HG02943 (cell line): ENCODE results near the gene TNFRSF19.
"Not testable (repeated sequence)": the region's sequence is repeated elsewhere in the genome, so short reads cannot be mapped to it uniquely, and the experiment has no call there.

Experiments
- ATAC-seq: cut with Tn5 transposase; IDR thresholded peaks from one replicate; pipeline ENCODE4 v1.9.1; 2021; ENCODE audit warnings: mild to moderate bottlenecking, low read depth, moderate library complexity; ENCODE audit not compliant: unreplicated experiment

The TNFRSF19 gene

GRCh38 chr13:23570099-23570920 lies at the start of gene TNFRSF19:
Gene TNFRSF19, plus strand, starts transcription at chr13:23570412. Its CDS starts 19,772 bp downstream, at chr13:23590184.
- no peak for ATAC-seq

- ATAC-seq = not testable (repeated sequence)
Measured at GRCh38 chr13:23529926-23530325, 40.3 kb upstream of the TNFRSF19 start.

GRCh38 chr13:23531446-23531845 lies 38.8 kb upstream of the TNFRSF19 start:
- no peak for ATAC-seq

GRCh38 chr13:23534090-23534489 lies 36.1 kb upstream of the TNFRSF19 start:
- no peak for ATAC-seq

GRCh38 chr13:23541221-23541824 lies 28.9 kb upstream of the TNFRSF19 start:
- ATAC-seq = no peak

- ATAC-seq = no peak
Measured at GRCh38 chr13:23544668-23545067, 25.5 kb upstream of the TNFRSF19 start.

GRCh38 chr13:23547000-23547590 lies 23.1 kb upstream of the TNFRSF19 start:
- no peak for ATAC-seq

GRCh38 chr13:23549724-23550123 lies 20.5 kb upstream of the TNFRSF19 start:
- ATAC-seq = no peak

GRCh38 chr13:23550163-23550562 lies 20.0 kb upstream of the TNFRSF19 start:
- no peak for ATAC-seq

GRCh38 chr13:23551213-23552008 lies 18.8 kb upstream of the TNFRSF19 start:
- ATAC-seq = no peak

- no peak for ATAC-seq
Measured at GRCh38 chr13:23552171-23552570, 18.0 kb upstream of the TNFRSF19 start.

GRCh38 chr13:23552661-23553060 lies 17.6 kb upstream of the TNFRSF19 start:
- ATAC-seq = no peak

GRCh38 chr13:23554000-23554399 lies 16.2 kb upstream of the TNFRSF19 start:
- no peak for ATAC-seq

GRCh38 chr13:23557043-23557442 lies 13.2 kb upstream of the TNFRSF19 start:
- no peak for ATAC-seq

GRCh38 chr13:23557733-23558132 lies 12.5 kb upstream of the TNFRSF19 start:
- ATAC-seq = no peak

GRCh38 chr13:23558675-23559536 lies 11.3 kb upstream of the TNFRSF19 start:
- ATAC-seq = no peak

GRCh38 chr13:23560571-23561089 lies 9.6 kb upstream of the TNFRSF19 start:
- ATAC-seq = no peak

GRCh38 chr13:23561261-23561660 lies 9.0 kb upstream of the TNFRSF19 start:
- no peak for ATAC-seq

GRCh38 chr13:23563085-23563845 lies 6.9 kb upstream of the TNFRSF19 start:
- no peak for ATAC-seq
